Trophoblast cell (in vitro differentiated cells and primary cell): ENCODE measurements around the gene HTRA3.

Source experiments
- DNase-seq, 2 donors: peaks; one replicate each; pipeline ENCODE4 v3.0.0-alpha.2; 2016
- H2AFZ ChIP-seq: 2 replicates; pipeline ENCODE4 v1.6.1; 2013; ENCODE audit warnings: low read length, moderate library complexity, mild to moderate bottlenecking; ENCODE audit not compliant: insufficient read depth, poor library complexity
- H2AK5ac ChIP-seq: 2 replicates; pipeline ENCODE4 v1.6.1; 2013; ENCODE audit warnings: mild to moderate bottlenecking, low read length
- H2BK120ac ChIP-seq: 2 replicates; pipeline ENCODE4 v1.6.1; 2013; ENCODE audit warnings: low read length, mild to moderate bottlenecking, moderate library complexity; ENCODE audit not compliant: insufficient read depth, poor library complexity
- H2BK12ac ChIP-seq: 2 replicates; pipeline ENCODE4 v1.6.1; 2013; ENCODE audit warnings: mild to moderate bottlenecking, low read length, moderate library complexity
- H2BK5ac ChIP-seq: 2 replicates; pipeline ENCODE4 v1.6.1; 2013; ENCODE audit warnings: low read length, low read depth, moderate library complexity, mild to moderate bottlenecking; ENCODE audit not compliant: poor library complexity
- H3K14ac ChIP-seq: 2 replicates; pipeline ENCODE4 v1.6.1; 2013; ENCODE audit warnings: mild to moderate bottlenecking, low read length
- H3K18ac ChIP-seq: 2 replicates; pipeline ENCODE4 v1.6.1; 2013; ENCODE audit warnings: mild to moderate bottlenecking, low read length
- H3K23ac ChIP-seq: 2 replicates; pipeline ENCODE4 v1.6.1; 2013; ENCODE audit warnings: low read length
- H3K27ac ChIP-seq: 2 replicates; pipeline ENCODE4 v1.5.1; 2013; ENCODE audit warnings: low read depth, mild to moderate bottlenecking, inconsistent platforms, low read length, moderate library complexity
- H3K27me3 ChIP-seq: 2 replicates; pipeline ENCODE4 v1.6.1; 2013; ENCODE audit warnings: inconsistent platforms, mild to moderate bottlenecking, low read length, moderate library complexity; ENCODE audit not compliant: insufficient read depth
- H3K36me3 ChIP-seq, 2 experiments: 1 replicate in 1 of 2; 2 replicates in 1 of 2; pipeline ENCODE4 v1.6.1; 2013; ENCODE audit warnings: low read length in 2 of 2, mild to moderate bottlenecking in 2 of 2, moderate library complexity in 1 of 2; ENCODE audit not compliant: insufficient read depth in 2 of 2, control insufficient read depth in 1 of 2
- H3K4ac ChIP-seq: 2 replicates; pipeline ENCODE4 v1.6.1; 2013; ENCODE audit warnings: low read depth, mild to moderate bottlenecking, low read length, moderate library complexity
- H3K4me1 ChIP-seq, 2 experiments: 1 replicate in 1 of 2; 2 replicates in 1 of 2; pipeline ENCODE4 v1.6.1; 2013; ENCODE audit warnings: low read length in 2 of 2, mild to moderate bottlenecking in 2 of 2, moderate library complexity in 1 of 2; ENCODE audit not compliant: insufficient read depth in 2 of 2, control insufficient read depth in 1 of 2
- H3K4me2 ChIP-seq: 2 replicates; pipeline ENCODE4 v1.6.1; 2013; ENCODE audit warnings: inconsistent platforms, mild to moderate bottlenecking, low read length, moderate library complexity
- H3K4me3 ChIP-seq: 2 replicates; pipeline ENCODE4 v1.5.1; 2013; ENCODE audit warnings: mild to moderate bottlenecking, low read depth, low read length, inconsistent platforms
- H3K79me1 ChIP-seq: one replicate; pipeline ENCODE4 v1.6.1; 2013; ENCODE audit warnings: low read length
- H3K79me2 ChIP-seq: 2 replicates; pipeline ENCODE4 v1.6.1; 2013; ENCODE audit warnings: low read length, mild to moderate bottlenecking; ENCODE audit not compliant: control insufficient read depth, insufficient read depth, poor library complexity
- H3K9ac ChIP-seq: 2 replicates; pipeline ENCODE4 v1.6.1; 2013; ENCODE audit warnings: mild to moderate bottlenecking, low read length
- H3K9me3 ChIP-seq: 2 replicates; pipeline ENCODE4 v1.6.1; 2013; ENCODE audit warnings: low read depth, mild to moderate bottlenecking, control low read depth, inconsistent platforms, low read length; ENCODE audit not compliant: insufficient read depth
- H4K12ac ChIP-seq: 2 replicates; pipeline ENCODE4 v1.6.1; 2013; ENCODE audit warnings: low read depth, mild to moderate bottlenecking, low read length, moderate library complexity
- H4K8ac ChIP-seq: 2 replicates; pipeline ENCODE4 v1.6.1; 2013; ENCODE audit warnings: low read depth, mild to moderate bottlenecking, low read length, moderate library complexity
- H4K91ac ChIP-seq: one replicate; pipeline ENCODE4 v1.6.1; 2013; ENCODE audit warnings: low read depth, mild to moderate bottlenecking, low read length, moderate library complexity
- whole genome bisulfite sequencing: extraction: QIAGEN DNeasy Blood & Tissue Kit; methylation state at CpG from one replicate; pipeline ENCODE4 v1.1.7; 2013; ENCODE audit warnings: missing lambda C conversion rate; ENCODE audit not compliant: insufficient read length, insufficient coverage; ENCODE audit errors: extremely low coverage; 5-methylcytosine and 5-hydroxymethylcytosine counted together

HTRA3 gene

GRCh38 chr4:8244931-8245460, 24.6 kb upstream of the HTRA3 start:
- Histone ChIP-seq H3K79me2 (peaks cover 2% of the 10 kb centered on the region), H3K27me3 (no peaks in the 10 kb centered on the region), H4K8ac (no peak overlapping the region), H3K14ac (peak overlapping the region; percentile 51), H2BK12ac (peak overlapping the region; percentile 9), H3K9ac (no peak overlapping the region), H3K4me1 (peaks cover 20 to 28% of the 10 kb centered on the region in 2 experiments), H3K79me1 (peaks cover 21% of the 10 kb centered on the region), H3K27ac (no peak overlapping the region), H2AFZ (no peak overlapping the region), H3K36me3 (peaks cover 0 to 2% of the 10 kb centered on the region in 2 experiments), H3K23ac (no peak overlapping the region), H3K4me3 (no peak overlapping the region), H3K9me3 (no peaks in the 10 kb centered on the region), H3K4ac (peak overlapping the region; percentile 10), H4K91ac (peak overlapping the region; percentile 59), H2BK120ac (no peak overlapping the region), H3K4me2 (no peak overlapping the region), H3K18ac (no peak overlapping the region), H4K12ac (no peak overlapping the region), H2AK5ac (peak overlapping the region; percentile 43), H2BK5ac (no peak overlapping the region)
- WGBS, result no CpG with 5 or more reads among the region's 19 CpGs
- no peak for DNase-seq

- H3K9ac ChIP-seq, result no peak overlapping the region
- no peaks in the 10 kb centered on the region for H3K36me3 ChIP-seq
- H3K4me1 ChIP-seq, result peaks cover 20 to 28% of the 10 kb centered on the region in 2 experiments
- no peaks in the 10 kb centered on the region for H3K27me3 ChIP-seq
- H2AFZ ChIP-seq, result no peak overlapping the region
- peak overlapping the region; percentile 47 for H3K14ac ChIP-seq
- peaks cover 21% of the 10 kb centered on the region for H3K79me1 ChIP-seq
- peak overlapping the region; percentile 67 for H2AK5ac ChIP-seq
- H4K8ac ChIP-seq, result peak overlapping the region; percentile 49
- H3K27ac ChIP-seq, result peak overlapping the region; percentile 13
- no peak overlapping the region for H4K12ac ChIP-seq
- H3K4ac ChIP-seq, result peak overlapping the region; percentile 17
- H4K91ac ChIP-seq, result peak overlapping the region; percentile 75
- H2BK5ac ChIP-seq, result no peak overlapping the region
- H3K4me3 ChIP-seq, result no peak overlapping the region
- DNase-seq, result no peak
- no peak overlapping the region for H3K18ac ChIP-seq
- no CpG with 5 or more reads among the region's 31 CpGs for WGBS
- H3K79me2 ChIP-seq, result peaks cover 2% of the 10 kb centered on the region
- H2BK12ac ChIP-seq, result peak overlapping the region; percentile 87
- H3K4me2 ChIP-seq, result no peak overlapping the region
- H3K23ac ChIP-seq, result no peak overlapping the region
- H2BK120ac ChIP-seq, result peak overlapping the region; percentile 56
- H3K9me3 ChIP-seq, result no peaks in the 10 kb centered on the region
Measured at GRCh38 chr4:8245884-8246833, 23.4 kb upstream of the HTRA3 start.

- Histone ChIP-seq H3K27me3 (no peaks in the 10 kb centered on the region), H3K36me3 (no peaks in the 10 kb centered on the region), H4K91ac (peak overlapping the region; percentile 75), H4K8ac (peak overlapping the region; percentile 49), H3K9ac (no peak overlapping the region), H2AK5ac (peak overlapping the region; percentile 47), H3K79me1 (peaks cover 31% of the 10 kb centered on the region), H3K79me2 (peaks cover 2% of the 10 kb centered on the region), H3K4me2 (no peak overlapping the region), H3K27ac (peak overlapping the region; percentile 13), H3K4ac (peak overlapping the region; percentile 70), H2AFZ (peak overlapping the region; percentile 46), H3K18ac (peak overlapping the region; percentile 65), H3K4me1 (peaks cover 30 to 36% of the 10 kb centered on the region in 2 experiments), H3K9me3 (no peaks in the 10 kb centered on the region), H2BK120ac (peak overlapping the region; percentile 69), H3K4me3 (no peak overlapping the region), H3K23ac (no peak overlapping the region), H4K12ac (peak overlapping the region; percentile 17), H2BK5ac (peak overlapping the region; percentile 58), H2BK12ac (peak overlapping the region; percentile 68), H3K14ac (peak overlapping the region; percentile 68)
- WGBS, result no CpG with 5 or more reads among the region's 31 CpGs
- no peak for DNase-seq
Measured at GRCh38 chr4:8247047-8247930, 22.3 kb upstream of the HTRA3 start.

GRCh38 chr4:8248091-8248490, 21.5 kb upstream of the HTRA3 start:
- Histone ChIP-seq H2AK5ac (peak overlapping the region; percentile 47), H3K79me2 (peaks cover 2% of the 10 kb centered on the region), H3K4me3 (no peak overlapping the region), H4K12ac (no peak overlapping the region), H3K14ac (peak overlapping the region; percentile 68), H3K18ac (peak overlapping the region; percentile 65), H3K27me3 (no peaks in the 10 kb centered on the region), H4K91ac (peak overlapping the region; percentile 75), H2BK5ac (peak overlapping the region; percentile 58), H3K27ac (no peak overlapping the region), H3K9me3 (no peaks in the 10 kb centered on the region), H2BK12ac (peak overlapping the region; percentile 67), H3K4ac (peak overlapping the region; percentile 70), H3K79me1 (peaks cover 34% of the 10 kb centered on the region), H3K9ac (no peak overlapping the region), H4K8ac (peak overlapping the region; percentile 49), H3K23ac (no peak overlapping the region), H2AFZ (peak overlapping the region; percentile 46), H3K36me3 (no peaks in the 10 kb centered on the region), H3K4me2 (no peak overlapping the region), H3K4me1 (peaks cover 31 to 36% of the 10 kb centered on the region in 2 experiments), H2BK120ac (peak overlapping the region; percentile 69)
- no CpG with 5 or more reads among the region's 7 CpGs for WGBS
- no peak for DNase-seq
